Measurements from ENCODE around the gene APOBEC3C.

DNA sequence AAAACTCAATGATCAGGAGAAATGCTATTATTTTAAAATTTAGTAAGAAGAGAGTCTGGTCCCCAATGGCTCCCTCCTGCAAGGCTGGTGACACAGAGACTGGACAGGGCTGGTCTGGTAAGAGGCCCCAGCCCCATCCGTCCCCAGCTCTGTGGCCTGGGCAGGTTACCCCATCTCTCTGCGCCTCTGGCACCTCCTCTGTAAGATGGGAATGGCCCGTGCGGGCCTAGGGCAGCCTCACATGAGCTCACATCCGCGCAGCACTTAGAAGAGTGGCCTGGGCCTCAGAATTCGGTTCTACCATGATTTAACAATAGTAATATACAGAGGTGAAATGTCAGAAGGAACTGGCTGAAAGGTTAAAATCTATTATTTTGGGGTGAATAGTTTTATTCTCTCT, 27.9 kb downstream of the APOBEC3C start:
- no peak for TF ChIP-seq POLR2A (IDR thresholded peaks at IDR 0.05)
- TF ChIP-seq, protein P1, sequence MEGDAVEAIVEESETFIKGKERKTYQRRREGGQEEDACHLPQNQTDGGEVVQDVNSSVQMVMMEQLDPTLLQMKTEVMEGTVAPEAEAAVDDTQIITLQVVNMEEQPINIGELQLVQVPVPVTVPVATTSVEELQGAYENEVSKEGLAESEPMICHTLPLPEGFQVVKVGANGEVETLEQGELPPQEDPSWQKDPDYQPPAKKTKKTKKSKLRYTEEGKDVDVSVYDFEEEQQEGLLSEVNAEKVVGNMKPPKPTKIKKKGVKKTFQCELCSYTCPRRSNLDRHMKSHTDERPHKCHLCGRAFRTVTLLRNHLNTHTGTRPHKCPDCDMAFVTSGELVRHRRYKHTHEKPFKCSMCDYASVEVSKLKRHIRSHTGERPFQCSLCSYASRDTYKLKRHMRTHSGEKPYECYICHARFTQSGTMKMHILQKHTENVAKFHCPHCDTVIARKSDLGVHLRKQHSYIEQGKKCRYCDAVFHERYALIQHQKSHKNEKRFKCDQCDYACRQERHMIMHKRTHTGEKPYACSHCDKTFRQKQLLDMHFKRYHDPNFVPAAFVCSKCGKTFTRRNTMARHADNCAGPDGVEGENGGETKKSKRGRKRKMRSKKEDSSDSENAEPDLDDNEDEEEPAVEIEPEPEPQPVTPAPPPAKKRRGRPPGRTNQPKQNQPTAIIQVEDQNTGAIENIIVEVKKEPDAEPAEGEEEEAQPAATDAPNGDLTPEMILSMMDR (IDR thresholded peaks at IDR 0.05), result no peak
